Upper lobe of left lung (tissue), 6 donors: Measurements from ENCODE around the gene RDH13. TPM values are rescaled to one million over a fixed set of nuclear protein-coding genes. Genes with fewer than 3 reads are reported as not detected.
A peak's percentile ranks its signal among the peaks of the same experiment; 100 is the strongest.

Experiments used
- ATAC-seq, 2 donors: fragments of 200-7000 bp; cut with Tn5 transposase; one replicate each; pipeline ENCODE4 v1.9.1; 2022; ENCODE audit warnings: mild to moderate bottlenecking in 2 of 2, moderate library complexity in 2 of 2; ENCODE audit not compliant: low FRiP score in 2 of 2
- DNase-seq, 2 donors: peaks; one replicate each; pipeline ENCODE4 v3.0.0-alpha.2; 2019 to 2020
- H3K27ac ChIP-seq, 4 donors: fragments of 200-600 bp; sonication (generic); one replicate each; pipeline ENCODE4 v1.5.1; 2016 to 2019
- H3K27me3 ChIP-seq, 4 donors: fragments of 200-600 bp; sonication (generic); one replicate each; pipeline ENCODE4 v1.5.1; 2017 to 2019
- H3K36me3 ChIP-seq, 4 donors: fragments of 200-600 bp; sonication (generic); one replicate each; pipeline ENCODE4 v1.5.1; 2016 to 2019
- H3K4me1 ChIP-seq, 4 donors: fragments of 200-600 bp; sonication (generic); one replicate each; pipeline ENCODE4 v1.5.1; 2018 to 2019
- H3K4me3 ChIP-seq, 4 donors: fragments of 200-600 bp; sonication (generic); one replicate each; pipeline ENCODE4 v1.5.1; 2017 to 2019; ENCODE audit warnings: mild to moderate bottlenecking in 2 of 4, moderate library complexity in 1 of 4
- H3K9me3 ChIP-seq, 4 donors: fragments of 200-600 bp; sonication (generic); one replicate each; pipeline ENCODE4 v1.5.1; 2018 to 2019
- CTCF ChIP-seq, 6 experiments: fragments of 450-650 bp in 4 of 6; fragments of 200-600 bp in 2 of 6; sonication (generic) in 2 of 6; IDR thresholded peaks; one replicate each; pipeline ENCODE4 v1.5.1; 2016 to 2019; ENCODE audit warnings: antibody characterized with exemption in 6 of 6
- EP300 ChIP-seq, 4 donors: sonication (generic); formaldehyde crosslinking; IDR thresholded peaks; one replicate each; pipeline ENCODE4 v1.5.1; 2017; ENCODE audit warnings: antibody characterized with exemption in 4 of 4, control low read depth in 2 of 4
- POLR2A ChIP-seq, 4 donors: fragments of 450-650 bp; IDR thresholded peaks; one replicate each; pipeline ENCODE4 v1.5.1; 2016 to 2017; ENCODE audit warnings: antibody characterized with exemption in 4 of 4, mild to moderate bottlenecking in 2 of 4
- POLR2AphosphoS5 ChIP-seq, 2 donors: sonication (generic); formaldehyde crosslinking; IDR thresholded peaks; one replicate each; pipeline ENCODE4 v1.5.1; 2017; ENCODE audit warnings: antibody characterized with exemption in 2 of 2
- WGBS, 2 donors: methylation state at CpG; one replicate each; pipeline ENCODE4 v1.1.5; 2017 to 2018; 5-methylcytosine and 5-hydroxymethylcytosine counted together
- total RNA-seq, 6 donors: library from RNA; depleted of rRNA in 4 of 6; stranded (reverse); fragments of >200 nt in 4 of 6; gene quantifications; one replicate each; pipeline versions ENCODE4 v1.1.0 to v1.2.1, GENCODE V29; 2016 to 2021
- donor health status: DM: no; HTN: no; CAD: no; lungs with moderate emphysema.
- donor health status: DM: no; HTN: yes; CAD: no; lungs with severe emphysema.

The RDH13 gene
- total RNA-seq, 6 donors from 2014 or later: 24.0 to 72.3 (median 28.1) TPM

- no peak for DNase-seq
- TF ChIP-seq POLR2AphosphoS5 (IDR thresholded peaks at IDR 0.05) (no peak), CTCF (IDR thresholded peaks at IDR 0.05) (no peak), EP300 (IDR thresholded peaks at IDR 0.05) (no peak), POLR2A (IDR thresholded peaks at IDR 0.05) (no peak)
- peaks cover 32 to 86% (median 66%) of the 10 kb centered on the region in 4 donors for H3K36me3 ChIP-seq
Observed at GRCh38 chr19:55048446-55048845, 14.5 kb downstream of the RDH13 start.

GRCh38 chr19:55047951-55048350 is 15.0 kb downstream of the RDH13 start:
- Histone ChIP-seq H3K27ac (no peak overlapping the region), H3K9me3 (no peaks in the 10 kb centered on the region), H3K27me3 (no peaks in the 10 kb centered on the region), H3K36me3 (peaks cover 32 to 86% (median 64%) of the 10 kb centered on the region in 4 donors), H3K4me1 (no peaks in the 10 kb centered on the region), H3K4me3 (no peak overlapping the region)
- no peak for DNase-seq
- TF ChIP-seq CTCF (IDR thresholded peaks at IDR 0.05) (no peak), EP300 (IDR thresholded peaks at IDR 0.05) (no peak), POLR2AphosphoS5 (IDR thresholded peaks at IDR 0.05) (no peak), POLR2A (IDR thresholded peaks at IDR 0.05) (no peak)
- 93 to 95% methylated on average over 7 to 12 of the region's 12 CpGs for WGBS, 2 donors
- ATAC-seq: no peak

More at GRCh38 chr19:55048446-55048845, 14.5 kb downstream of the RDH13 start:
- ATAC-seq: no peak
- Histone ChIP-seq H3K27me3 (no peaks in the 10 kb centered on the region), H3K4me1 (no peaks in the 10 kb centered on the region), H3K4me3 (no peak overlapping the region), H3K27ac (no peak overlapping the region), H3K9me3 (no peaks in the 10 kb centered on the region)
- 94 to 97% methylated on average over 15 of the region's 15 CpGs for WGBS, 2 donors

- 84 to 95% methylated on average over 13 to 17 of the region's 17 CpGs for WGBS, 2 donors
- Histone ChIP-seq H3K4me3 (no peak overlapping the region), H3K36me3 (peaks cover 32 to 84% (median 63%) of the 10 kb centered on the region in 4 donors), H3K27ac (no peak overlapping the region), H3K9me3 (no peaks in the 10 kb centered on the region), H3K27me3 (no peaks in the 10 kb centered on the region), H3K4me1 (peaks cover 0 to 2% (median under 1%) of the 10 kb centered on the region in 4 donors)
- TF ChIP-seq CTCF (IDR thresholded peaks at IDR 0.05) (no peak), POLR2A (IDR thresholded peaks at IDR 0.05) (no peak), POLR2AphosphoS5 (IDR thresholded peaks at IDR 0.05) (no peak), EP300 (IDR thresholded peaks at IDR 0.05) (no peak)
- DNase-seq: no peak
- no peak for ATAC-seq
Observed at GRCh38 chr19:55046975-55047622, 15.8 kb downstream of the RDH13 start.

DNA sequence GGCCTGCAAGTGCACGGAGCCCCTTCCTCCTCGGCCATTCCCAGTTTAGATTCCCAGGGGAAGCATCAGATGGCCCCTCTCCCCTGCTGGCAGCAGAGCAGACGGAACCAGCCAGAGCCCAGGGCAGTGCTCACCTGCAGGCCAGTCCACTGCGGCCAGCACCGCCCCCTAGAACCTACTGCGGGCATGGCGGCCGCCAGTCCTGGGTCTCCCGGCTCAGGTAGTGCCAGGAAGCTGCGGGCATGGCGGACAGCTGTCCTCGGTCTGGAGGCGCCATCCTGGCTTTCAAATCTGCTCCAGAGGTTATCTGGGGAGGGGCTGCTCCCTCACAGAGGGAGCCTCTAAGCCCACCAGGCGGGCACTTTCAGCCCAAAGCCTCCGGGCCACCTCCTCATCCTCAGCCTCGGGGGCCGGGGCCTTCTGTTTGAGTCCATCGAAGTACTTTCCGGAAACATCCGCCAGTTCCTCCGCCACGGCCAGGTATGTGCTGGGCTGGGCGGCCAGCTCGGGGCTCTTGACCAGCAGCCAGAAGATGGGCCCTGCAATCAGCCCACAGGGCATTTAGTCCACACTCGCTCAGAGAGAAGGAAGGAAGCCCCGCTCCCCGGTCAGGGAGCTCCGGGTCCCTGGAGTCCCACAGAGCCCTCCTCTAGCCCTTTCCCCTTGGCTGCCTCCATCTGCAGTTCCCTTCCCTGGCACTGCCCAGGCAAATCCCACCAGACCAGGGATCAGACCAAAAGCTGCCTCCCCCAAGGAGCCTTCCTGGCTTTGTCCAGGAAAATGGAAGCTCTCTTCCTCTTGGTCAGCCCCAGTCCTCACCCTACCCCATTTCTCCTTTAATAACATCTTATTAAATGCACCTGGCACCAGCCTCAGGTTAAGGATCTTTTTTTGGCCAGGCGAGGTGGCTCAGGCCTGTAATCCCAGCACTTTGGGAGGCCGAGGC is 17.9 kb downstream of the RDH13 start:
- no peak overlapping the region for H3K27ac ChIP-seq
- H3K27me3 ChIP-seq: no peaks in the 10 kb centered on the region
- no peaks in the 10 kb centered on the region for H3K9me3 ChIP-seq
- ATAC-seq: peak; percentile 10 to 12
- TF ChIP-seq POLR2AphosphoS5 (IDR thresholded peaks at IDR 0.05): no peak
- TF ChIP-seq EP300 (IDR thresholded peaks at IDR 0.05): no peak
- no peak for TF ChIP-seq POLR2A (IDR thresholded peaks at IDR 0.05)
- TF ChIP-seq CTCF (IDR thresholded peaks at IDR 0.05): no peak
- H3K4me1 ChIP-seq: peaks cover 0 to 5% (median 2%) of the 10 kb centered on the region in 4 donors
- H3K4me3 ChIP-seq: no peak overlapping the region
- no peak for DNase-seq
- peaks cover 32 to 70% (median 60%) of the 10 kb centered on the region in 4 donors for H3K36me3 ChIP-seq
- 97 to 99% methylated on average over 20 to 26 of the region's 30 CpGs for WGBS, 2 donors
